HG03280 (cell line): ENCODE measurements around the gene CDHR3.

ENCODE experiments used
- ATAC-seq: cut with Tn5 transposase; IDR thresholded peaks from one replicate; pipeline ENCODE4 v1.9.1; 2021; ENCODE audit warnings: mild to moderate bottlenecking, moderate library complexity; ENCODE audit not compliant: unreplicated experiment

Gene CDHR3

GRCh38 chr7:106062006-106062405, 98.9 kb downstream of the CDHR3 start:
- no peak for ATAC-seq

- ATAC-seq = no peak
These were observed 99.5 kb downstream of the CDHR3 start for GRCh38 chr7:106062521-106062931.

- ATAC-seq = no peak
These were observed 100.0 kb downstream of the CDHR3 start for GRCh38 chr7:106063024-106063423.

DNA sequence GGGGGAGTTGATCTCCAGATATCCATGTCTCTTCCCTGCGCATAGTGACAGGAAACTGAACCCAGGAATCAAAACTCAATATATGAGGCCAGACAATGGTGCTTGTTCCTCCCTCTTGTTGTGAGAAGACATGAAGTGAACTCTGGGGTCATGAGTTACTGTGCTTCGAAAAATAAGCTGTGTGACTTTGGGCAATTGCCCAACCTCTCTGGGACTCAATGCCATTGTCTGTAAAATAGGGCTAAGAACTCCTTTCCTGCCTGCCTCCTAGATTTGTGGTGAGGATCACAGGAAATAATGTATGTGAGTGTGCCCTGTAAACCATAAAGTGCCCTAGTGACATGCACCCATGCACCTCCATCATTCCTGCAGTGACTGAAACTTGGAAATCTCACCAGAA, 100.6 kb downstream of the CDHR3 start:
- ATAC-seq = no peak

GRCh38 chr7:106064316-106064715, 101.3 kb downstream of the CDHR3 start:
- no peak for ATAC-seq

DNA sequence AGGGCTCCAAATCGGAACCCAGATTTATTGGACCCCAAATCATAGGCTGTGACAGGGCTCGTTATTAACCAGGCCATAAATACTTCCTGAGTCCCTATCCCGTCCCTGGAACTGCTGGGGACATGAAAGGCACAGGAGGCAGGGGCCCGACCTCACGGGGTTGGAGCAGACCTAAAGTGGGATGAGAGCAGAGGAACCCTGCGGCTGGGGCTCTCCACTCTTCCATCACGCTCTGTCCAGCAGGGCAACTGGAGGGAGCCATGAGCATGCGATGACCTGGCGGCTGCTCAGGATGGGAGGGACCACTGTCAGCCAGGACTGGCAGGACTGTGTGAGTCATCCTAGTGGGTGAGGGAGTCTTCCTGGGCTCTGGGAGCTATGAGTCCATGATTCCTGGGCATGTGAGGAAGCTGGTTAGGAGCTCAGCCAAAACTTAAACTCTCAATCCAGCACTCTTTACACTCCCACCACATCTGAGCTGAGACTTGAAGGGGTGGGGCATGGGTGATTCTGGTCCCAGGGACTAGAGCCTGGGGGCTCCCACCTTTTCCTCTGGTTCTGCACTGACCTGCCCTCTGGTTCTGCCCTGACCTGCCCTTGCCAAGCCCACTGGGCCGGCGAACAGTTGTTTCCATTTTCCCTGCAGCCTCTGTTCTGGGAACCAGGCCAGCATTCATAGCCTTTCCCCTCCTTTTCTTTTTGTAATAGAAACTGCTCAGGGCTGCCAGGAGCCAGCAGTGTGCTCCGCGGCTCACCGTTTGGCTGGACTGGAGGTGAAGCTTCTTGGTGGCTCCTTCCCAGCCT, 101.9 kb downstream of the CDHR3 start:
- no peak for ATAC-seq

DNA sequence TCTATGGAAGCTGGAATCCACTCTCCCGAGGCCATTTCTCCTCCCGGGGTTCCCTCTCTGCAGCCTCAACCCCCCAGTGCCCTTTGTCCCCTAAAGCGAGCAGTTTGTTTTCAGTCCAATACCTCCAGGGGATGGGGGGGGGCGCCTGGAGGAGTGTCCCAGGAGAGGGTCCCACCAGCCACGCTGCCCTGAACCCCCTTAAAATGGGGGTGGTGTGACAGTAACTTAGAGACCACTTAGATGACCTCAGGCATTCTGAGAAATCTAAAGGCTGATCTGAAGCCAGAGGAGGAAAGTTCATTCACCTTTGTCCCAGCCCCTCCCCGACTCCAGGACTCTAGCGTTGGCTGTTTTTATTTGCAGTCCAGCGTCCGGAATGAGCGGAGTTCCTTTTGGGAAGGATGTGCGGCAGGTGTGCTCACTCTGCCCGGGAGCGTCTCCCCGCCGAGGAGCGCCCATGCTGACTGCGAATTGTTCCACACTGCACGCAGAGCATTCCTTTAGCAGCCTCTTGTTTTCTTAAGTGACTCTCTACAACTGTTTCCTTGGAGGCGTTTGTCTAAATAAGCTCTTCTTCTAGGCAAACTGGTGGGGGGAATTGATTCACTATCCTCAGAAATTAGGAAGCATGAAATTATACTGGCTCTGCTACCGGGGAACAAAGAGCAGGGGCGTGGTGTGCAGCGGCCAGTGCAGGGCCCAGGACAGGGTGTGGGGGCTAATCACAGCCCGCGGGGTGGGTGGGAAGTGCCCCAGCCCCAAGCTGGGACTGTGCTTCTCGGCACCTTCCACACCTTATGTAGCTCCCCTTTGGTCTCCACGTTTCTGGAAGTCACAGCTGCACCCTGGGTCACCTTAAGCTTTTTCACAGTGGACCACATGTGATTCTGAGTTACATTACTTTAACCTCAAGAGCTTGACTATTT, 102.8 kb downstream of the CDHR3 start:
- ATAC-seq = no peak

DNA sequence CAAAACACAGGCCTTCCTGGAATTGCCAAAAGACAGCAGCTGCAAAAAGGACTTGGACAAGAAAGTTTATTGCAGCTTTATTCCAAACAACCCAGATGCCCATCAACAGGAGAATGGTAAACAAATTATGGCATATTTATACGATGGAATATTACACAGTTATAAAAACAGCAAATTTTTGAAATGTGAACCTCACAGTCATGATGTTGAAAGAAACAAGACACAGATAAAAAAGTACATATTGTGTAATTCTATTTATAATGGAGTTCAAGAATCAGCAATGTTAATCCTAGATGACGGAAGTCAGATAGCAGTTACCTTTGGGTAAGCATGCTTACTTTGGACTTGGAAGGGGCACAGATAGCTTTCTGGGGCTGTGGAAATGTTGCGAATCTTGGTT, 104.6 kb downstream of the CDHR3 start:
- no peak for ATAC-seq

DNA sequence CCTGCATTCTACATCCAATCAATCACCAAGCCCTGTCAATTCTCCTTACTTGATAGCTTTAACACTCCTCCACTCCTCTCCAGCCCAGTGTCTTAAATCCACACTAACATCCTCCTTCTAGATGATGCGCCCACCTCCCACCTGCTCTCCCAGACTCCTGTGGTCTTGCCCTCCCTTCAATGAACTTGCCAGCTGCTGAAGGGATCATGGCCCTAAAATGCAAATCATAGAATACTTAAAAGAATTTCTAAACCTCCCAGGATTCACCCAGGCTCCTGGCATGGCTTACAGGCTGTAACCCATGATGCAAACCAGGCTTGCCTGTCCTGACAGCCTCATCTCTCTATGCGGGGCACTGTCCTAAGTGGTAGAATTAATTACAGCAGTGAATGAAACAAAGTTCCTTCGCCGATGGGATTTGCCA, 105.5 kb downstream of the CDHR3 start:
- no peak for ATAC-seq

GRCh38 chr7:106068986-106069385, 105.9 kb downstream of the CDHR3 start:
- ATAC-seq = no peak

GRCh38 chr7:106069471-106070200, 106.6 kb downstream of the CDHR3 start:
- ATAC-seq = no peak

DNA sequence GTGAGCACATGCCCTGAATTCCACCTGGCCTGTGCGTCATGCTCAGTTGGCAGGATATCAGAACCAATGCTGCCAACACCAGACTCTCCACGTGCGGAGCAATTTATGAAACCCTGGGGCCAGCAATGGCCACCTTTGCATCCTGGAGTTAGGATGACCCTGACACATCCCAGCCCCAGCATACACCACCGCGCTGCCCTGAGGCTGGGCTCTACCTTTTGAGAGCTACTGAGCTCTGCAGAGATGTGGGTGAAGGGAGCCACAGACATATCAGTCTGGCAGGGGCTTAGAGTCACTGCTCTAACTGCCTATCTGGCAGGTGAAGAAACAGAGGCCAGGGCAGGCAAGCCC, 107.1 kb downstream of the CDHR3 start:
- ATAC-seq = no peak

DNA sequence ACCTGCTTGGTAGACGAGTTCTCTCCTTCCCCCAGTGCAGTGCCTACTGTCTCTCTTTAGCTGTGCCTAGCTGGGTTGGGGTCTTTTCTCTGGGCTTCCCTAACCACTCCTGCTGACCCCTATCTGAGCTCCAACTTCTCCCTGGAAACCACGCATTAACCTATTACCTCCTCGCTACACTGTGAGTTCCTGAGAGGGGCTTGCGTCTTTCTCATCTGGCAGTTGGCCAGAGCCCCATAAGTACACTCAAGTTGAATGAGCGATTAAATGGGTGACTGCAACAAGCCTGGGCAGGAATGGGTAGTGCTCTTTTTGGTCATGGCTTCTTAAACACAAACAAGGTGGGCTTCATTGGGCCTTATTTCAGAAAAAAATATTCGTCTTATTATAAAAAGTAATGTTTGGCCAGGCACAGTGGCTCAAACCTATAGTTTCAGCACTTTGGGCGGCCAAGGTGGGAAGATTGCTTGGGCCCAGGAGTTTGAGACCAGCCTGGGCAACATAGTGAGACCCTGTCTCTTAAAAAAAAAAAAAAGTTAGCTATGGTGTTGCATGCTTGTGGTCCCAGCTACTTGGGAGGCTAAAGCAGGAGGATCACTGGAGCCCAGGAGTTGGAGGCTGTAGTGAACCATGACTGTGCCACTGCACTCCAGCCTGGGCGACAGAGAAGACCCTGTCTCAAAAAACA, 107.6 kb downstream of the CDHR3 start:
- no peak for ATAC-seq

DNA sequence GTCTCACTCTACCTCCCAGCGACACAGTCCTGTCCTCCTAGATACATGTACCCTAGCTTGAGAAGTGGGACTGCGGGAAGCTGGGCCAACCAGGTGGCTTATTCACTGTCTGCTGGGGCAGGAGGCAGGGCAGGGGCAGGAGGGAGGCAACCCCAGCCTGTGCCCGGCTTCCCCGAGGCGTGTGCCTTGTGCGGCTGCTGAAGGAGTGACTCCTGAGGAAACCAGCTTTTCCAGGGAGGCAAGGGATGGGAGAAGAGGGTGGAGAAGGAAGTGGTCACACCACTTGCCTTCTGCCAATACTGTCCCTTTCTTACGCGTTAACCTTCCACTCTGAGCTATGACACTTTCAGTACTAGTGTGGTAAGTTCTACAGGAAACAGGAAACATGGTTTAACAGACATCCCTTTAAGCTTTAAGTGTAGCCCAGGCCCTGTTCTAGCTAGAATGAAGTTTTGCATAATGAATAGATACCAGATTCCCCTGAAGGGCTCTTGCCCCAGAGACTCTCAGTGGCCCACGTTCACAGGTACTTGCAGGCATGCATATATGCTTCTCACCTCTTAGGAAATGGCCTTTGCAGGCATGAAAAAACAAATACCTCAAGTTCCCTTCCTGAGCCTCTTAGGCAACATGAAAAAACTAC, 108.4 kb downstream of the CDHR3 start:
- peak; percentile 99 for ATAC-seq

- ATAC-seq = peak; percentile 1
These were observed 109.1 kb downstream of the CDHR3 start for GRCh38 chr7:106071999-106072714.

- no peak for ATAC-seq
These were observed 109.6 kb downstream of the CDHR3 start for GRCh38 chr7:106072715-106073091.

- no peak for ATAC-seq
These were observed 110.6 kb downstream of the CDHR3 start for GRCh38 chr7:106073701-106074100.

DNA sequence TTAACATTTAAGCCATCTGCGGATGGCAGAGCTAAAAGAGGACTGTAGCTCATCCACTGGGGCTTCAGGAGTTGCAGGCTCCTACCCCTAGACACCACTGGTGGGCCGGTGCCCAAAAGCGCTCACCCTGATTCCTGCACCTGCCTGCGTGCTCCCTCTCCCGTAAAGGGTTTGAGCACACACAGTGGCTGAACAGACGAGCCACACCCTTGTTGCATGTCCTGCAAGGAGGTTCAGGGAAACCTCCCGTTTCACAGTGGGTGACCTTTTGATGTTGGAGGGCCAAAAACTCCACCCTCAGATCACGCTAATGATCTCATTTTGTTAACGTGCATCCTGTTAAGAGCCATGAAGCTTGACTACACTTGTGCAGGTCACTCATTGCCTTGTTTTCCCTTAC, 111.2 kb downstream of the CDHR3 start:
- no peak for ATAC-seq

- ATAC-seq = no peak
These were observed 112.9 kb downstream of the CDHR3 start for GRCh38 chr7:106075937-106076336.

DNA sequence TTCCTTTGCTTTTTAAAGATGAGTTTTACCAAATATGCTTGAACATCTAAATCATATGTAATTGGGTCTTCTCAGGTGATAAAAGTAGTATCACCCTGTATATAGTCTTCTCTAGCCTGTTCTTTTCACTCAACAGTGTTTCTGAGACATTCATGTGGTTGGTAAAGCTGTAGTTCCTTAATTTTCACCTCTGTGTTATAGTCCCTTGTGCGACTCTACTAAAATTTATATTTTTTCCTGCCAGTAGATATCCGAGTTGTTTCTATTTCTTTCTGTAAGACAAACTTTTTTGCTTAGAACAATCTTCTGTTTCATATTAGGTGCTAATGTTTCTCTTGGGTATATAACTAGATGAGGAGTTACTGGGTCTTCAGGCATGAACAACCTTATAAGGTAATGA, 113.5 kb downstream of the CDHR3 start:
- no peak for ATAC-seq
